NCI-H82 (cell line): Measurements from ENCODE around the gene RUVBL2.

Experiments used
- DNase-seq: peaks from one replicate; lab custom pipeline; 2025; lab: John Stamatoyannopoulos, UW

Gene RUVBL2

DNA sequence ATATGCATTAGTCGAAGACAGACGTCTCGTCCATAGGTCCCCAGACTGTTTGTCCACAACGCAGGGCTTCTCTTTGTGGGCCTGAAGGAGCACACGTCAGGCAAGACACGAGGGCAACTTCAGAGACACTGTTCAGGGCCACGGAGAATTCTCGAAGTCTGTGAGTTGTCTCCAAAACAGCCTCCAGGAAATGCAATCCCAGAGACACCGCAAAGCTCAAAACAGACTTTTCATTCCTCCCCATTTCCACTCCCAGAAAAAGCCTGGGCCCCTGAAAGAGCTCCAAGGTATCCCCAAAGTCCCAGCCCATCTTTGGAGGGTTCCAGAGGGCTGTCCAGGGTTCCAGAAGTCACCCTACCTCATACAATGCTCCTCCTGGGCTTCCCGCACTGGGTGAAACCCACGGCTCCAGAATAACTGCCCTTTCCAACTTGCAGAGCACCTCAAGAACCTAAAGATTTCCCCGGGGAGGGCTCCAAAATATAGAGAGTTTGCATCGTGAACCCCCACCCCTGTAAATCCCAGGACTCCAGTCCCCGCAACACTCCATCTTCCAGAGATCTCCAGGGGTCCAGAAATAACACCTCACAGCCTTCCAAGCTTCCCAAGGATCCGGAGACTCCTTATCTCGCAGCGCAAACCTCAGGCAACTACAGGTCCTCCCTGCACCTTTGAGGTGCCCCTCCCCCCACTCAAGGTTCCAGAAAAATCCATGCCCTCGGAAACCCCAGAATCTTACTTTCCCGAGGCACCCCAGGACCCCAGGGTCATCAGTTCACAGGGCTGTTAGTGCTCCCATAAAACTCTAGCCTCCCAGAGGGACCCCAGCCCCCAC is 29.3 kb upstream of the RUVBL2 start:
- peak; percentile 54 for DNase-seq

DNA sequence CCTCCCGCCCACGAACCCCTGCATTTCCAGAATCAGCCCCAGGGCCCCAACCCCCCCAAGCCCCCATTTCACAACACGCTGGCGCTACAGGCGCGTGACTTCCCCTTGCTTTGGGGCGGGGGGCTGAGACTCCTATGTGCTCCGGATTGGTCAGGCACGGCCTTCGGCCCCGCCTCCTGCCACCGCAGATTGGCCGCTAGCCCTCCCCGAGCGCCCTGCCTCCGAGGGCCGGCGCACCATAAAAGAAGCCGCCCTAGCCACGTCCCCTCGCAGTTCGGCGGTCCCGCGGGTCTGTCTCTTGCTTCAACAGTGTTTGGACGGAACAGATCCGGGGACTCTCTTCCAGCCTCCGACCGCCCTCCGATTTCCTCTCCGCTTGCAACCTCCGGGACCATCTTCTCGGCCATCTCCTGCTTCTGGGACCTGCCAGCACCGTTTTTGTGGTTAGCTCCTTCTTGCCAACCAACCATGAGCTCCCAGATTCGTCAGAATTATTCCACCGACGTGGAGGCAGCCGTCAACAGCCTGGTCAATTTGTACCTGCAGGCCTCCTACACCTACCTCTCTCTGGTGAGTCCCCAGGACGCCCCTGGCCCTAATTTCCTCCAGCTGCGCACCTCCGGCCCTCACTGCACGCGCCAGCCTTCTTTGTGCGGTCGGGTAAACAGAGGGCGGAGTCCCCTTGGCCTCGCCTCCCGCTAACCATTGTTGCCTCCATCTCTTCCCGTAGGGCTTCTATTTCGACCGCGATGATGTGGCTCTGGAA is 28.5 kb upstream of the RUVBL2 start, which contains the start of gene FTL:
Gene FTL, plus strand, starts transcription at position 270 of the 766 bp plus-strand sequence. Its CDS starts 199 bp downstream, at position 469.
- DNase-seq, result peak; percentile 98

DNA sequence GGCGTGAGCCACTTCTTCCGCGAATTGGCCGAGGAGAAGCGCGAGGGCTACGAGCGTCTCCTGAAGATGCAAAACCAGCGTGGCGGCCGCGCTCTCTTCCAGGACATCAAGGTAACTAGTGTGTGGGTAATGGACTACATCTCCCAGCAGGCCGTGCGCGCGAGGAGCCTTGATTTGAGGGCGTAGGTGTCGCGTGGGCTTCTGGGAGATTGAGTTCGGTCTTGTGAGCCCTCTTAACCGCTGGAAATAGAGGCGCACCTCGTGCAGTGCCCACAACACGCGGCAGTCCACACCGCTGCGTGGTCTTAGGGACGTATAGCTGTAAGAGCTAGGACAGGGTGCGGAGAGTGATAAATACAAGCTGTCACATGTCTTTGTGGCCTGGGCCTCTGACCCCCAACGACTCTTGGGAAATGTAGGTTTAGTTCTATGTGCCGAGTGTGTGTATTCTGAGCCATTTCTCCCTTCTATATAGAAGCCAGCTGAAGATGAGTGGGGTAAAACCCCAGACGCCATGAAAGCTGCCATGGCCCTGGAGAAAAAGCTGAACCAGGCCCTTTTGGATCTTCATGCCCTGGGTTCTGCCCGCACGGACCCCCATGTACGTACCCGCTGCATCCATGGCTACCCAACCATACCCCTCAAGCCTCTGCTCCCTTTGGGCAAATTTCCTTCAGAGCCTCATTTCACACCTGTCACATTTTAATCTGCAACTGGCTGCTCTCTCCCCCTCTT is 27.7 kb upstream of the RUVBL2 start:
- peak; percentile 96 for DNase-seq

DNA sequence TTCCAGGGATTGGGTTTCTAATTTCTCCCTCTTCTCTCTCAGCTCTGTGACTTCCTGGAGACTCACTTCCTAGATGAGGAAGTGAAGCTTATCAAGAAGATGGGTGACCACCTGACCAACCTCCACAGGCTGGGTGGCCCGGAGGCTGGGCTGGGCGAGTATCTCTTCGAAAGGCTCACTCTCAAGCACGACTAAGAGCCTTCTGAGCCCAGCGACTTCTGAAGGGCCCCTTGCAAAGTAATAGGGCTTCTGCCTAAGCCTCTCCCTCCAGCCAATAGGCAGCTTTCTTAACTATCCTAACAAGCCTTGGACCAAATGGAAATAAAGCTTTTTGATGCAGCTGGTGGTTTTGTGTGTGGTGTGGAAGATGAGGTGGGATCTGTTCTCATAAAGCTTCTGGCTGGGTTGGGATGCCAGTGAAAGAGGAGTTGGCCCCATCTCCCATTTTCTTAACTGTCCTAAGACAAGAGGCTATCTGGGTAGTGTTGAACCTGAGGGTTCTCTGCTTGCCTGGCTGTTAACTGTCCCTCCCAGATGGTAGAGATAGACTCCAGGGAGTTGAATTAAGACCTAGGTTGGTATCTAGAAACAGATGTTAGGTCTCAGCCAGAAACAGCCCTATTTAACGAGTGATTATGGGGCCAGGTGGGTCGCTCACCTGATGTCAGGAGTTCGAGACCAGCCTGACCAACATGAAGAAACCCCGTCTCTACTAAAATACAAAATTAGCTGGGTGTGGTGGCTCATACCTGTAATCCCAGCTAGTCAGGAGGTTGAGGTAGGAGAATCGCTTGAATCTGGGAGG is 26.9 kb upstream of the RUVBL2 start:
- no peak for DNase-seq

DNA sequence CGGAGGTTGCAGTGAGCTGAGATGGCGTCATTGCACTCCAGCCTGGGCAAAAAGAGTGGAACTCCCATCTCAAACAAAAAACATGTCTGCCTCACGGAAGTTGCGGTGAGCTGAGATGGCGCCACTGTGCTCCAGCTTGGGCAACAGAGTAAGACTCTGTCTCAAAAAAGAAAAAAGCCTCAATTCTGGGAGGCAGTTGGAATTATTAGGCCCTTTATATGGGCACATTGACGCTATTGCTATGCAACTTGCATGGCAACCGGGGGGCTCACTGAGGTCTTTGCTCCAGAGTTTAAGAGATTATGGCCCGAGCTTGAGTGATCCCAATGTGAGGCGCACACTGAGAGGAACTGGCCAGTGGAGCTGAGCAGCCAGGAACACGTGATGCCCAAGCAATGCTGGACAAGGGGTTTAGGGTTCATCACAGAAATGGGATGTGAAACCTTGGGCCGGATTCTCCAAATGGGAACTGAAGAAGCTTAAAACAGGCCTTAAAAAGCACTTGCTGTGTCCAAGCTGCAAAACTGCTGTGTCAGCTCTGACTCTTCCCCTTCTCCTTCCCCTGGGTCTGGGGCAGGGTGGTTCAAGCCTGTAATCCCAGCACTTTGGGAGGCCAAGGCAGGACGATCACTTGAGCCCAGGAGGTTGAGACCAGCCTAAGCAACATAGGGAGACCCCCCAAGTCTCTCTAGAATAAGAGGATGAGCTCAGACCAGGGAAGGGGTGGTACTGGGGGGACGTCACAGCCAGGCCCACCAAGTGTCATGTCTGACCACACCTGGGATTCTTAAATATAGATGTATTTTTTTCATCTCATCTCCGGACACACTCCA is 26.1 kb upstream of the RUVBL2 start:
- no peak for DNase-seq

DNA sequence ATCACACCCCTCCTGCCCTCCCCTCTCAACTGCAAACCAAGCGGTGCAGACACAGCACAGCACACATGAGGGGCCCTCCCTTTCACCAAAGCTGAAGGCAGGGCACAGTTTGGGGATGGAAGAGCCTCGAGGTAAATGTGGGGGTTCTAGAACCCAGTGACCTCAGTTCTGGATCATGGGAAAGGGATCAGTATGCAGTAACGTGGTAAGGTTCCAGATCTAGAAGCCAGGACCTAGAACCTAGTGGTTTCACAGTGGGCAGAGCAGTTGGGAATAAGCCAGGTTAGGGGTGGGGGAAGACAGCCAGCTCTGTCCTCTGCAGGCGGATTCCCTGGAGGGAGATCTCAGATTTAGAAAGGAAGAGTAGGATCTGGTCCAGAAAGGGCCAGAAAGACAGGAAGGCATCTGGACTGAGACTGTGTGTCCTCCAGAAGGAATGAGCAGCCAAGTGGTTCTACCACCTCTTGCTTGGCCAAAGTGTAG is 25.5 kb upstream of the RUVBL2 start:
- no peak for DNase-seq

DNA sequence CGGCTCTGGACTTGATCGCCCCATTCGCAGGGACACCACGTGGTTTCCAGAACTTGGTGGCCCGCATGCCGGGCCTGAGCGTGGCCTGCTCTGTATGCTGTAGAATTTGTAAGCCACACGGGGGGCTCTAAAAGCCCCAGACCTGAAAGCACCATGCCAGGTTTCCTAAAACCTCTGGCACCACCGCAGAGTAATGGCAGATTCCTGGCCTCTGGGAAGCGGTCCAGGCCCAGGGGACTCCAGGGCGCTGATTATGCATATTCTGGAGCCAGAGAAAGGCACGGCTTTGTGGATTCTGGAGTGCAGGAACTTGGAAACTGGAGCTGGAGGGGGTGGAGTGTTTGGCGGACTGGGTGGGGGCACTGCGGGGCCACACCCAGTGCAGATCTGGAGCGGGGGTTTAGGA is 24.9 kb upstream of the RUVBL2 start:
- no peak for DNase-seq

DNA sequence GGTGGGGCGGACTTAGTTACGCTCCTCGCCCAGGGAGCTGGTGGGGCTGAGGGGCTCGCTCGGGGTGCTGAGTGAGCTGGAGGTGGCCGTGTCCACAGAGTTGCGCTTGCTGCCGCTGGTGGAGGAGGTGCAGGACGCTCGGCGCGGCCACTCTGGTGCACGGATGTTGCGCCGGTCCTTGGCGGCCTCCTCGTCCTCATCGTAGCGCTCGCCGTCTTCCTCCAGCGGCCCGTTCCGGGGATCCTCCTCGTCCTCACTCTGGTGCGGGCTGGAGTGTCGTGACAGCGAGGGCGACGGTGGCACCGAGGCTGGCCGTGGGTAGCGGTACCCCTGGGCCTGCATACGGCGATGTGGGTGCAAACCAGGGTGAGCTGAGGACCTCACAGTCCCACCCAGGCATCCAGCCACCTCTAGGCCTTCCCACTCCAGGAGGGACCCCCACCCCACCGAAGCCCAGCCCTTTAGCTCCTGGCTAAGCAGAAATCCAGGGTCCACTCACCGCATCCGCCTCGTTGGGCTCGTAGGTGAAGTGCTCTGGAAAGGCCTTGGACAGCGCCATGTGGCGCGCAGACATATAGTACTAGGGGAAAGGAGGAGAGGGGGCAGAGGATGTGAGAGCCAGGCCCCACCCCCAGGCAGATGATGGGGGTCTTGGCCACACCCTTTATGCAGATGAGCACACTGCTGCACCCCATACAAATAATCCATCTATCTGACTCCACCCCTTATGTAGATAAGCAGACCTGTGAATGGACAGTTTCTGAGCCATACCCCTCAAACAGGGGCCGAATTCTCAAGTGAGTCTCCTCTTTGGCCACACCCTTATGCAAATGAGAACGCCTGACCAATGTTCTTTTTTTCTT is 24.2 kb upstream of the RUVBL2 start:
- DNase-seq, result peak; percentile 82

DNA sequence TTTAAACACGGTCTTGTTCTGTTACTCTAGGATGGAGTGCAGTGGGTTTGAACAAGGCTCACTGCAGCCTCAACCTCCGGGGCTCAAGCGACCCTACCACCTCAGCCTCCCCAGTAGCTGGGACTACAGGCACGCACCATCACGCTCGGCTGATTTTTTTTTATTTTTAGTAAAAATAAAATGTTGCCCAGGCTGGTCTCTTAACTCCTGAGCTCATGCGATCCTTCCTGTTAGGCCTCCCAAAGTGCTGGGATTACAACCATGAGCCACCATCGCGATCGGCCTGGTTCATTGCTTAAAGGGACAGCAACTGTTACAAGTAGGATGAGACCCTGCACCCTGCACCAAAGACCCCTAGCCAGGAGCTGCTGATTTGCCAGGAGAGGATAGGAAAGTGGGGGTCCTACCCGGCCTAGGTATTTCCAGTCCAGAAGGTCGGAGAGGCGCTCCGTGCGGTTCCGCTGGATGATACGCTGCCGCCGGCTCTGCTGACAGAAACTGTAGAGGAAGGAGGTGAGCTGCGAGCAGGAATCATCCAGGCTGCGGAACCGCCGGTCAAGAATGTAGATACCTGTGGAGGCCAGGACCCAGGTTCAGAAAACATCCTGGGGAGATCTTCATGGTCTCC is 23.4 kb upstream of the RUVBL2 start:
- DNase-seq, result no peak

DNA sequence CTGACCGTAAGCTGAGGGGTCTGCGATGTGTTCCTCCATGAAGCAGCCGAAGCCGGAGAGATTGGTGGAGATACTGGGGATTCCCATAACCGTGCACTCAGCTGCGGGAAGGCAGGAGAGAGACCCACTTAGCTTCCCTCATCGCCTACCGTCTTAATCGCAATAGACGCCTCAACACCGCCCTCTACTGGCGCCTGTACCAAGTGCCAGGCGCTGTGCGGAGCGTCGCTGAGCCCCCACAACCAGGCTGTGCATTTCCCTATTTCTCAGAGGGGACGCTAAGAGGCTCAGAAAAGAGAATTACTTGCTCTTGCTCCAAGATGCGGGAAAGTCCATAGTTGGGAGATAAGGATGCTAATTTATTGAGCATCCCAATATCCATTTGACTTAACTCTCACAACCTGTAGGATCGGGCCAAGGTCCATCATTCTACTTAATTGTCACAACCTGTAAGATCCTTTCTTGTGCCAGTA is 22.7 kb upstream of the RUVBL2 start:
- DNase-seq, result peak; percentile 94

DNA sequence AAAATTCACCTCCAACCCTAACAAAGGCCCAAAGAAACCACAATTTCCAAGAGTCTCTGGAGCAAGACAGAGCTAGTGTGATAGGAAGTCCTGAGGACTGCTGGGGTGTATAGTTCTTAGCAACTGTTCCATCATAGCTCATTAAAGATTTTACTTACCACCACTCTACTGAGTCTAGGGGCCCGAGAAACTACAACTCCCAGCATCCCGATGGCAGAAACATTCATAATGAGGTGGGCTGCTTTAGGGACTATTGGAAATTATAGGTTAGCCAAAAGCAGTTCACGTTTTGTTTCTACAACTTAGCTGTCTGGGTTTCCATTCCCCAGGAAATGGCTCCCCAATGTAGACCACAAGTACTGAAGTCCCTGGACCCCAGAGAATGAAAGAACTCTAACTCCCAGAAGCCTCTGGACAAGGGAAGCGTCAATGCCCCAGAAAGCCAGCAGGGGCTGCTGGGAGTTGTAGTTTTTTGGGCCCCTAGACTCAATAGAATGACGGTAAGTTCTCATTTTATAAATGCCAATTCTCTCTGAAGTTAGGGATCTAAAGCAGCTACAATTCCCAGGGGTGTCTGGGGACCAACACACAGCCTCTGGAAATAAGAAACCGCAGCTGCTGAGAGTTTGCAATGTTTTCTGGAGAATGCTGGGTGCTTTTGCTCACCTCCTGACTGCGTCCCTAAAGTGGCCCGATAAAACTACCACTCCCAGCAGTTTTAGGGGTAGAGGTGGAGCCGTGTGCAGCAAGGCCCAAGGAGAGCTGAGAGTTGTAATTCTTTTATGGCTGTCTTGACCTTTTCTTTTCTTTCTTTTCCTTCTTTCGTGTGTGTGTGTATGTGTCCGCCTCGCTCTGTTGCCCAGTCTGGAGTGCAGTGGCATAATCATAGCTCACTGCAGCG is 17.5 kb upstream of the RUVBL2 start:
- peak; percentile 78 for DNase-seq

DNA sequence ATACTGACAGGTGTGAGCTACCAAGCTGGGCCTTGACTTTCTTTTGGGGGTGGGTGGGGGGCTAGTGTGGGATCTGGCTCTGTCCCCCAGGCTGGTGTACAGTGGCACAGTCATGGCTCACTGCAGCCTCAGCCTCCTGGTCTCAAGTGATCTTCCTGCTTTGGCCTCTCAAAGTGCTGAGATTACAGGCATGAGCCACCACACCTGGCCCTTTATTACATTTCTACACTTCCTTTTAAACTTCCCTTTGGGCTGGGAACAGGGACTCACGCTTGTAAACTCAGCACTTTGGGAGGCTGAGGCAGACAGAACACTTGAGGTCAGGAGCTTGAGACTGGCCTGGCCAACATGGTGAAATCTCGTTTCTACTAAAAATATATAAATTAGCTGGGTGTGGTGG is 16.6 kb upstream of the RUVBL2 start:
- no peak for DNase-seq

DNA sequence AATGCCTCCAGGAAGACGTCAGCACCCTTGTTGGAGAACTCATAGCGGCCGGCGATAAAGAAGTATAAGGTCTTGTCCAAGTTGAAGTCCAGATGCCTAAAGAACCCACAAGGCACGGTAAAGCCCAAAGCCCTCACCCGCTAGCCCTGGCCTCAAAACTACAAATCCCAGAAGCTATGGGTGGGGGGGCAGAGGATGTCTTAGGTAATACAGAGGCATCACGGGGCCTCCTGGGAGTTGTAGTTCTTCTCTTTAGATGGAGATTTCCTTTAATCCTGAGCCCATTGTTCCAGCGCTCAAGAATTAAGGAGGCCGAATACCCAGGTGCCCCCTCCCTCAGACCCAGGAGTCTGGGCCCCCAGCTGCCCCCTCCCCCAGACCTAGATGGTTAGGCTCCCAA is 11.4 kb upstream of the RUVBL2 start:
- peak; percentile 77 for DNase-seq

DNA sequence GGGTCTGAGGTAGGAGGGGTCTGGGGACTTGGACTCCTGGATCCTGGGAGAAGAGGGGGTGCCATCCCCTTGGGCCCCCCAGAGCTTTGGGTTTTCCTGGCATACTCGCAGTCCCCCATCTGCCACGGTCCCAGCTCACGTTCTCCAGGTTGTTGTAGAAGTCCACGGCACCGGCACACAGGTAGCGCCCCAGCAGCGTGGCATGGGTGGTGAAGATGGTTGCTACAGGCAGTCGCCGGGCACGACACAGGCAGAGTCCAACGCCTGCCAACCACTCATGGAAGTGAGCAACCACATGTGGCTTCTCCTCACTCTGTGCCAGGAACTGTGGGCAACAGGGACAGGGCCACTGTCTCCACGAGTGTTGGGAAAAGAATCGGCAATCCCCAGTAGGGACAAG is 8.0 kb upstream of the RUVBL2 start:
- no peak for DNase-seq

DNA sequence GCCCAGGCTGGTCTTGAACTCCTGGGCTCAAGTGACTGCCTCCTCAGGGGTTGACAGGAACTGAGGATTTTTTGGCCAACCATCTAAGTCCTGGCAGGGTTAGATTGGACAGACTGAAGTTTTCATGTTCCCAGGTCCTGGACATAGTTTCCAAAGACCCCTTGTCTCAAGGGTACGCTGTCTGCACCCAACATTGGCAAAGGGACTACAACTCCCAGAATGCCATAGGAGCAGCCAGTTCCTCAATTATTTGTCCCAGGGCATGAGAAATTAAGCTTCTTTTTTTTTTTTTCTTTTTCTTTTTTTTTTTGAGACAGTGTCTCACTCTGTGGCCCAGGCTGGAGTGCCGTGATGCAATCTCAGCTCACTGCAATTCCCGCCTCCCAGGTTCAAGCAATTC is 7.5 kb upstream of the RUVBL2 start:
- DNase-seq, result no peak

DNA sequence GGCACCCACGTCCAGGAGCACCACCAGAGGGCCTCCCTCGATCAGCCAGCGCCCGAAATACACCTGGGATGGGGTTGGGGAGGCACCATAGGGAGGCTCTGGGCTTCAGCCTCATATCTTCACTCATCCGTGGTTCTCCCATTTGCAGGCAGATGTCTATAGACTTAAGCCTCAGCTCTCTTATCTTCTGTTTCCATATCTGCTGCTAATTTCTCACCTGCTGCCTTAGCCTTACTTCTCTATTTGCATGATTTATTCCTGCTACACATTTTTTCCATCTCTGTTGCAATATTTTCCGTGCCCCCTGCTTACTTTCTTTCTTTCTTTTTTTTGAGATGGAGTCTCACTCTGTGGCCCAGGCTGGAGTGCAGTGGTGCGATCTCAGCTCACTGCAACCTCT is 6.4 kb upstream of the RUVBL2 start:
- DNase-seq, result no peak

DNA sequence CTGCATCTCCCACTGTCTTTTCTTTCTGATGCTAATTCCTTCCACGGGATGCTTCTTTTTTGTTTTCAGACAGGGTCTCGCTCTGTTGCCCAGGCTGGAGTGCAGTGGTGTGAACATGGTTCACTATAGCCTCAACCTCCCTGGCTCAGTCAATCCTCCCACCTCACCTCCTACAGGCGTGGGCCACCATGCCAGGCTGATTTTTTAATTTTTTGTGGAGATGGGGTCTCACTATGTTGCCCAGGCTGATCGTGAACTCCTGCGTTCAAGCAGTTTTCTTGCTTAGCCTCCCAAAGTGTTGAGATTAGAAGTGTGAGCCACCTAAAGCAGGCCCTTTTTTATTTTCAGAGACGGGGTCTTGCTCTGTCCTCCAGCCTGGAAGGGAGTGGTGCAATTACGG is 5.4 kb upstream of the RUVBL2 start:
- no peak for DNase-seq

DNA sequence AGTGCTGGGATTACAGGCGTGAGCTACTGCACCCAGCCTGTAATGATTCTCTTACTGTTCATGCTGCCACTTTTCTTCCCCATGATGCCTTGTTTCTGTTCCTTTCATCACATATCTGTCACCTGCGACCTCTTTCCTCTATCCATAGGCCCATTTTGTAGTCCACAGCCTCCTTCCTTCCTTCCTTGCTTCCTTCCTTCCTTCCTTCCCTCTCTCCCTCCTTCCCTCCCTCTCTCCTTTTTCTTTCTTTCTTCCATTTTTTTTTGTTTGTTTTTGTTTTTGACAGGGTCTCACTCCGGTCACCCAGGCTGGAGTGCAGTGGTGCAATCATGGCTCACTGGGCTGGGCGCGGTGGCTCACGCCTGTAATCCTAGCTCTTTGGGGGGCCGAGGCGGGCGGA is 4.8 kb upstream of the RUVBL2 start:
- DNase-seq, result no peak
